GM23248 (cell line): ENCODE results near the gene LPAR2.

Experiments
- EZH2 ChIP-seq: fragments of 200-600 bp; sonication (generic); IDR thresholded peaks from 2 replicates; pipeline ENCODE4 v1.6.1; 2018; ENCODE audit warnings: antibody characterized with exemption, mild to moderate bottlenecking; ENCODE audit not compliant: insufficient read depth, poor library complexity, severe bottlenecking
- EZH2phosphoT487 ChIP-seq: fragments of 200-600 bp; sonication (generic); IDR thresholded peaks from 2 replicates; pipeline ENCODE4 v1.6.1; 2018; ENCODE audit warnings: antibody characterized with exemption, moderate library complexity, mild to moderate bottlenecking, low read depth; ENCODE audit not compliant: insufficient read depth

GRCh38 chr19:19588546-19588945, 39.5 kb downstream of the LPAR2 start:
- TF ChIP-seq EZH2phosphoT487 (no peak), EZH2 (no peak)
